Measurements from ENCODE around the gene SLC25A33.
"Not testable (repeated sequence)": the region's sequence is repeated elsewhere in the genome, so short reads cannot be mapped to it uniquely, and the experiment has no call there.

Gene SLC25A33

GRCh38 chr1:9621032-9621431 is 81.8 kb downstream of the SLC25A33 start:
- no peak overlapping the region for H3K27ac ChIP-seq
- no peak for TF ChIP-seq CTCF (IDR thresholded peaks at IDR 0.05)
- H3K4me1 ChIP-seq (ENCODE audit: control insufficient read depth in 1 of 2, insufficient read depth in 1 of 2, low read depth in 1 of 2, low read length in 1 of 2): peaks cover 0 to under 1% of the 10 kb centered on the region in 2 experiments
- no peaks in the 10 kb centered on the region for H3K9me3 ChIP-seq
- H3K27me3 ChIP-seq: peaks cover 5% of the 10 kb centered on the region
- H3K4me3 ChIP-seq (ENCODE audit: low read depth in 1 of 2, low read length in 1 of 2): no peak overlapping the region
- no peaks in the 10 kb centered on the region for H3K36me3 ChIP-seq

- Histone ChIP-seq H3K4me3 (ENCODE audit: low read depth in 1 of 2, low read length in 1 of 2) (no peak overlapping the region), H3K36me3 (no peaks in the 10 kb centered on the region), H3K4me1 (ENCODE audit: control insufficient read depth in 1 of 2, insufficient read depth in 1 of 2, low read depth in 1 of 2, low read length in 1 of 2) (peaks cover 30 to 31% of the 10 kb centered on the region in 2 experiments), H3K27me3 (peaks cover 10% of the 10 kb centered on the region), H3K9me3 (no peaks in the 10 kb centered on the region), H3K27ac (no peak overlapping the region)
- no peak for TF ChIP-seq CTCF (IDR thresholded peaks at IDR 0.05)
These were observed 84.8 kb downstream of the SLC25A33 start for GRCh38 chr1:9624081-9624480.

DNA sequence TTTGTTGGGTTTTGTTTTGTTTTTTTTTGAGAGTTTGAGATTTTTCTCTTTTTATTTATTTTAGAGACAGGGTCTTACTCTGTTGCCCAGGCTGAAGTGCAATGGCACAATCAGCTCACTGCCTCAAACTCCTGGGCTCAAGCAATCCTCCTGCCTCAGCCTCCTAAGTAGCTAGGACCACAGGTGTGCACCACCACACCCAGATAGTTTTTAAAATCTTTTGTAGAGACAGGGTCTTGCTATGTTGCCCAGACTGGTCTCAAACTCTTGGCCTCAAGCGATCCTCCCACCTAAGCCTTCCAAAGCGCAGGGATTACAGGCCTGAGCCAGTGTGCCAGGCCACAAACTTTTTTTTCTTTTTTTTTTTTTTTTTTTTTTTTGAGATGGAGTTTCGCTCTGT is 85.8 kb downstream of the SLC25A33 start:
- H3K36me3 ChIP-seq; H3K9me3 ChIP-seq; H3K4me3 ChIP-seq (ENCODE audit: low read depth in 1 of 2, low read length in 1 of 2); H3K27ac ChIP-seq; H3K27me3 ChIP-seq: not testable (repeated sequence)
- H3K4me1 ChIP-seq (ENCODE audit: control insufficient read depth in 1 of 2, insufficient read depth in 1 of 2, low read depth in 1 of 2, low read length in 1 of 2): peaks cover 39 to 40% of the 10 kb centered on the region in 2 experiments

GRCh38 chr1:9626201-9626608 is 86.9 kb downstream of the SLC25A33 start:
- H3K4me3 ChIP-seq (ENCODE audit: low read depth in 1 of 2, low read length in 1 of 2): peak overlapping the region in 1 of 2 experiments; percentile 68
- no peaks in the 10 kb centered on the region for H3K36me3 ChIP-seq
- no peak for TF ChIP-seq CTCF (IDR thresholded peaks at IDR 0.05)
- H3K4me1 ChIP-seq (ENCODE audit: control insufficient read depth in 1 of 2, insufficient read depth in 1 of 2, low read depth in 1 of 2, low read length in 1 of 2): peaks cover 51% of the 10 kb centered on the region in 2 experiments
- H3K9me3 ChIP-seq: no peaks in the 10 kb centered on the region
- H3K27me3 ChIP-seq: peaks cover 10% of the 10 kb centered on the region
- peak overlapping the region; percentile 97 for H3K27ac ChIP-seq

GRCh38 chr1:9628541-9629444 is 89.5 kb downstream of the SLC25A33 start:
- H3K4me3 ChIP-seq (ENCODE audit: low read depth in 1 of 2, low read length in 1 of 2): peak overlapping the region; percentile 64 to 73
- no peak for TF ChIP-seq CTCF (IDR thresholded peaks at IDR 0.05)
- no peaks in the 10 kb centered on the region for H3K9me3 ChIP-seq
- peaks cover 10% of the 10 kb centered on the region for H3K27me3 ChIP-seq
- H3K27ac ChIP-seq: peak overlapping the region; percentile 97
- H3K4me1 ChIP-seq (ENCODE audit: control insufficient read depth in 1 of 2, insufficient read depth in 1 of 2, low read depth in 1 of 2, low read length in 1 of 2): peaks cover 51 to 56% of the 10 kb centered on the region in 2 experiments
- no peaks in the 10 kb centered on the region for H3K36me3 ChIP-seq
